HepG2 (cell line): Measurements from ENCODE around the gene SMAP1. TPM values are rescaled to one million over a fixed set of nuclear protein-coding genes. Genes with fewer than 3 reads are reported as not detected.
A peak's percentile ranks its signal among the peaks of the same experiment; 100 is the strongest.

Experiments used
- CAMTA2 ChIP-seq: sonication (generic); formaldehyde crosslinking; IDR thresholded peaks from 2 replicates; pipeline ENCODE4 v1.4.0; 2020; ENCODE audit warnings: mild to moderate bottlenecking, missing genetic modification reagents, borderline replicate concordance
- CCDC6 ChIP-seq: sonication (generic); formaldehyde crosslinking; IDR thresholded peaks from 2 replicates; pipeline ENCODE4 v1.8.1; 2022; ENCODE audit warnings: mild to moderate bottlenecking, missing genetic modification reagents, moderate library complexity
- DNMT1 ChIP-seq: sonication (generic); formaldehyde crosslinking; IDR thresholded peaks from 2 replicates; pipeline ENCODE4 v1.5.1; 2020; ENCODE audit warnings: mild to moderate bottlenecking, missing genetic modification reagents
- ERF ChIP-seq: IDR thresholded peaks from 2 replicates; pipeline ENCODE4 v1.6.1; 2018; ENCODE audit warnings: missing biosample characterization, missing genetic modification reagents
- FOXJ3 ChIP-seq: sonication (generic); formaldehyde crosslinking; IDR thresholded peaks from 2 replicates; pipeline ENCODE4 v1.4.0; 2020; ENCODE audit warnings: missing genetic modification reagents, mild to moderate bottlenecking, borderline replicate concordance
- GATAD2A ChIP-seq: IDR thresholded peaks from 2 replicates; pipeline ENCODE4 v1.6.1; 2016
- NFIC ChIP-seq: IDR thresholded peaks from 2 replicates; pipeline ENCODE4 v1.6.1; 2012; ENCODE audit warnings: mild to moderate bottlenecking, low read length, inconsistent platforms
- RXRB ChIP-seq: IDR thresholded peaks from 2 replicates; pipeline ENCODE4 v1.6.1; 2016; ENCODE audit warnings: borderline replicate concordance, missing genetic modification reagents, missing compliant biosample characterization
- SAP130 ChIP-seq: IDR thresholded peaks from 2 replicates; pipeline ENCODE4 v1.6.1; 2016; ENCODE audit warnings: low read depth
- SNAPC2 ChIP-seq: sonication (generic); formaldehyde crosslinking; IDR thresholded peaks from 2 replicates; pipeline ENCODE4 v1.8.1; 2022; ENCODE audit warnings: mild to moderate bottlenecking, missing genetic modification reagents
- SUZ12 ChIP-seq: fragments of 150-350 bp; IDR thresholded peaks from 2 replicates; pipeline ENCODE4 v1.6.1; 2014; ENCODE audit warnings: low read depth, low read length
- ZBTB20 ChIP-seq: sonication (generic); formaldehyde crosslinking; IDR thresholded peaks from 2 replicates; pipeline ENCODE4 v1.8.1; 2023; ENCODE audit warnings: missing genetic modification reagents, low read depth, mild to moderate bottlenecking, borderline replicate concordance
- ZNF44 ChIP-seq: sonication (generic); formaldehyde crosslinking; IDR thresholded peaks from 2 replicates; pipeline ENCODE4 v1.5.1; 2020; ENCODE audit warnings: mild to moderate bottlenecking, missing genetic modification reagents
- polyA plus RNA-seq, 8 experiments: library from polyadenylated mRNA; depleted of rRNA in 3 of 8; stranded (reverse) in 7 of 8; unstranded in 1 of 8; fragments of >200 nt; fragmentation: Illumina TruSeq in 4 of 8; extraction: Trizol in 4 of 8; gene quantifications; 2 replicates each; pipeline versions ENCODE4 v1.2.1 to v1.2.3, GENCODE V29; 2011 to 2016; ENCODE audit warnings: low read depth in 4 of 8, missing spikeins in 1 of 8, mixed read lengths in 1 of 8; ENCODE audit not compliant: insufficient read depth in 1 of 8
- total RNA-seq, 5 experiments: library from RNA; depleted of rRNA; stranded (reverse); fragments of >200 nt; fragmentation: Illumina TruSeq; extraction: Trizol; gene quantifications; 2 replicates each; pipeline ENCODE4 v1.2.3, GENCODE V29; 2016; ENCODE audit warnings: low read depth in 1 of 5
- TF ChIP-seq, protein P1 (sequence below): sonication (generic); formaldehyde crosslinking; IDR thresholded peaks from 2 replicates; pipeline ENCODE4 v1.8.1; 2023; ENCODE audit warnings: mild to moderate bottlenecking, missing genetic modification reagents
- TF ChIP-seq, protein P2 (sequence below): sonication (generic); formaldehyde crosslinking; IDR thresholded peaks from 2 replicates; pipeline ENCODE4 v1.4.0; 2020; ENCODE audit warnings: missing genetic modification reagents
- TF ChIP-seq, protein P3 (sequence below): sonication (generic); formaldehyde crosslinking; conservative IDR thresholded peaks from 2 replicates; pipeline ENCODE4 v1.8.0; 2022; ENCODE audit warnings: mild to moderate bottlenecking, moderate library complexity, missing genetic modification reagents
- TF ChIP-seq, protein P4 (sequence below): sonication (generic); formaldehyde crosslinking; IDR thresholded peaks from 2 replicates; pipeline ENCODE4 v1.4.0; 2020; ENCODE audit warnings: missing genetic modification reagents, borderline replicate concordance
- TF ChIP-seq, protein P5 (sequence below): IDR thresholded peaks from 2 replicates; pipeline ENCODE4 v1.6.1; 2016; ENCODE audit warnings: mild to moderate bottlenecking
- TF ChIP-seq, protein P6 (sequence below): sonication (generic); IDR thresholded peaks from 2 replicates; pipeline ENCODE4 v1.6.1; 2016; ENCODE audit warnings: low read depth, borderline replicate concordance

Gene SMAP1
- total and polyA plus RNA-seq, 2 of the 13 experiments (the other 11 are each of a cell fraction or from before 2014, with no cell fraction given): 13.4 to 17.8 TPM

DNA sequence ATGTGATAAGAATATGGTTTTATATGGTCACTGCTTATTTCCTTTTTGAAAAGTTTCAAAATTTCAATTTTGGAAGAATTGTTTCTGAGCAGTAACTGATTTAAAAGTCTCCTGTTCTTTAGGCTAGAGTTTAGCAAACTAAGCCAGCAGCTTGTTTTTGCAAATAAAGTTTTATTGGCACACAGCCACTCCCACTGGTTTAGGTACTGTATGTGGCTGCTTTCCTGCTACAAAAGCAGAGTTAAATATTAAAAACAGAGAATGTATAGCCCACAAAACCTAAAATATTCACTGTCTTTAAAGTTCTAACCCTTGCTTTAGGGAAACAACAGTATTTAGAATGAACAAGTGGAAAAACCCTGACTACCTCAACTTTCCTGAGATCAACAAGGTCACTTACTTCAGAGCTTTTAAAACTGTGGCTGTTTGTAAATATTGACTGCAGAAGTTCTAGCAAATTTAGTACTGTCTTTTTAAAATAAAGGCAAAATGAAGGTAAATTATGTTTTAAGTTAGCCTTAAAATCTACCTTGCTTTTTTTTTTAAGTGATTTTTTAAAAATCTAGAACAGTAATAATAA lies 185.1 kb downstream of the SMAP1 start (continued):
- TF ChIP-seq FOXJ3 (CRISPR knock-in tag) (peak; percentile 14; the same call in 1 of the 2 replicates), CCDC6 (CRISPR knock-in tag) (no peak), SAP130 (CRISPR knock-in tag) (peak; percentile 34), SNAPC2 (CRISPR knock-in tag) (no peak), ERF (no peak), GATAD2A (CRISPR knock-in tag) (0 out of 2 replicates have a peak, but pooled peaks have one; percentile 25), SUZ12 (no peak), RXRB (peak; percentile 47; the same call in 1 of the 2 replicates), CAMTA2 (no peak), DNMT1 (no peak), NFIC (peak; percentile 53; the same call in 1 of the 2 replicates), ZNF44 (CRISPR knock-in tag) (no peak), ZBTB20 (CRISPR knock-in tag) (peak; percentile 58; the same call in 1 of the 2 replicates)
- TF ChIP-seq, protein P1, sequence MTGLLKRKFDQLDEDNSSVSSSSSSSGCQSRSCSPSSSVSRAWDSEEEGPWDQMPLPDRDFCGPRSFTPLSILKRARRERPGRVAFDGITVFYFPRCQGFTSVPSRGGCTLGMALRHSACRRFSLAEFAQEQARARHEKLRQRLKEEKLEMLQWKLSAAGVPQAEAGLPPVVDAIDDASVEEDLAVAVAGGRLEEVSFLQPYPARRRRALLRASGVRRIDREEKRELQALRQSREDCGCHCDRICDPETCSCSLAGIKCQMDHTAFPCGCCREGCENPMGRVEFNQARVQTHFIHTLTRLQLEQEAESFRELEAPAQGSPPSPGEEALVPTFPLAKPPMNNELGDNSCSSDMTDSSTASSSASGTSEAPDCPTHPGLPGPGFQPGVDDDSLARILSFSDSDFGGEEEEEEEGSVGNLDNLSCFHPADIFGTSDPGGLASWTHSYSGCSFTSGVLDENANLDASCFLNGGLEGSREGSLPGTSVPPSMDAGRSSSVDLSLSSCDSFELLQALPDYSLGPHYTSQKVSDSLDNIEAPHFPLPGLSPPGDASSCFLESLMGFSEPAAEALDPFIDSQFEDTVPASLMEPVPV (CRISPR knock-in tag): no peak
- TF ChIP-seq, protein P2, sequence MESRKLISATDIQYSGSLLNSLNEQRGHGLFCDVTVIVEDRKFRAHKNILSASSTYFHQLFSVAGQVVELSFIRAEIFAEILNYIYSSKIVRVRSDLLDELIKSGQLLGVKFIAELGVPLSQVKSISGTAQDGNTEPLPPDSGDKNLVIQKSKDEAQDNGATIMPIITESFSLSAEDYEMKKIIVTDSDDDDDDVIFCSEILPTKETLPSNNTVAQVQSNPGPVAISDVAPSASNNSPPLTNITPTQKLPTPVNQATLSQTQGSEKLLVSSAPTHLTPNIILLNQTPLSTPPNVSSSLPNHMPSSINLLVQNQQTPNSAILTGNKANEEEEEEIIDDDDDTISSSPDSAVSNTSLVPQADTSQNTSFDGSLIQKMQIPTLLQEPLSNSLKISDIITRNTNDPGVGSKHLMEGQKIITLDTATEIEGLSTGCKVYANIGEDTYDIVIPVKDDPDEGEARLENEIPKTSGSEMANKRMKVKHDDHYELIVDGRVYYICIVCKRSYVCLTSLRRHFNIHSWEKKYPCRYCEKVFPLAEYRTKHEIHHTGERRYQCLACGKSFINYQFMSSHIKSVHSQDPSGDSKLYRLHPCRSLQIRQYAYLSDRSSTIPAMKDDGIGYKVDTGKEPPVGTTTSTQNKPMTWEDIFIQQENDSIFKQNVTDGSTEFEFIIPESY (CRISPR knock-in tag): no peak
- TF ChIP-seq, protein P3, sequence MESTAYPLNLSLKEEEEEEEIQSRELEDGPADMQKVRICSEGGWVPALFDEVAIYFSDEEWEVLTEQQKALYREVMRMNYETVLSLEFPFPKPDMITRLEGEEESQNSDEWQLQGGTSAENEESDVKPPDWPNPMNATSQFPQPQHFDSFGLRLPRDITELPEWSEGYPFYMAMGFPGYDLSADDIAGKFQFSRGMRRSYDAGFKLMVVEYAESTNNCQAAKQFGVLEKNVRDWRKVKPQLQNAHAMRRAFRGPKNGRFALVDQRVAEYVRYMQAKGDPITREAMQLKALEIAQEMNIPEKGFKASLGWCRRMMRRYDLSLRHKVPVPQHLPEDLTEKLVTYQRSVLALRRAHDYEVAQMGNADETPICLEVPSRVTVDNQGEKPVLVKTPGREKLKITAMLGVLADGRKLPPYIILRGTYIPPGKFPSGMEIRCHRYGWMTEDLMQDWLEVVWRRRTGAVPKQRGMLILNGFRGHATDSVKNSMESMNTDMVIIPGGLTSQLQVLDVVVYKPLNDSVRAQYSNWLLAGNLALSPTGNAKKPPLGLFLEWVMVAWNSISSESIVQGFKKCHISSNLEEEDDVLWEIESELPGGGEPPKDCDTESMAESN (CRISPR knock-in tag): no peak
- TF ChIP-seq, protein P4, sequence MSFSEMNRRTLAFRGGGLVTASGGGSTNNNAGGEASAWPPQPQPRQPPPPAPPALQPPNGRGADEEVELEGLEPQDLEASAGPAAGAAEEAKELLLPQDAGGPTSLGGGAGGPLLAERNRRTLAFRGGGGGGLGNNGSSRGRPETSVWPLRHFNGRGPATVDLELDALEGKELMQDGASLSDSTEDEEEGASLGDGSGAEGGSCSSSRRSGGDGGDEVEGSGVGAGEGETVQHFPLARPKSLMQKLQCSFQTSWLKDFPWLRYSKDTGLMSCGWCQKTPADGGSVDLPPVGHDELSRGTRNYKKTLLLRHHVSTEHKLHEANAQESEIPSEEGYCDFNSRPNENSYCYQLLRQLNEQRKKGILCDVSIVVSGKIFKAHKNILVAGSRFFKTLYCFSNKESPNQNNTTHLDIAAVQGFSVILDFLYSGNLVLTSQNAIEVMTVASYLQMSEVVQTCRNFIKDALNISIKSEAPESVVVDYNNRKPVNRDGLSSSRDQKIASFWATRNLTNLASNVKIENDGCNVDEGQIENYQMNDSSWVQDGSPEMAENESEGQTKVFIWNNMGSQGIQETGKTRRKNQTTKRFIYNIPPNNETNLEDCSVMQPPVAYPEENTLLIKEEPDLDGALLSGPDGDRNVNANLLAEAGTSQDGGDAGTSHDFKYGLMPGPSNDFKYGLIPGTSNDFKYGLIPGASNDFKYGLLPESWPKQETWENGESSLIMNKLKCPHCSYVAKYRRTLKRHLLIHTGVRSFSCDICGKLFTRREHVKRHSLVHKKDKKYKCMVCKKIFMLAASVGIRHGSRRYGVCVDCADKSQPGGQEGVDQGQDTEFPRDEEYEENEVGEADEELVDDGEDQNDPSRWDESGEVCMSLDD (CRISPR knock-in tag): no peak
- TF ChIP-seq, protein P5, sequence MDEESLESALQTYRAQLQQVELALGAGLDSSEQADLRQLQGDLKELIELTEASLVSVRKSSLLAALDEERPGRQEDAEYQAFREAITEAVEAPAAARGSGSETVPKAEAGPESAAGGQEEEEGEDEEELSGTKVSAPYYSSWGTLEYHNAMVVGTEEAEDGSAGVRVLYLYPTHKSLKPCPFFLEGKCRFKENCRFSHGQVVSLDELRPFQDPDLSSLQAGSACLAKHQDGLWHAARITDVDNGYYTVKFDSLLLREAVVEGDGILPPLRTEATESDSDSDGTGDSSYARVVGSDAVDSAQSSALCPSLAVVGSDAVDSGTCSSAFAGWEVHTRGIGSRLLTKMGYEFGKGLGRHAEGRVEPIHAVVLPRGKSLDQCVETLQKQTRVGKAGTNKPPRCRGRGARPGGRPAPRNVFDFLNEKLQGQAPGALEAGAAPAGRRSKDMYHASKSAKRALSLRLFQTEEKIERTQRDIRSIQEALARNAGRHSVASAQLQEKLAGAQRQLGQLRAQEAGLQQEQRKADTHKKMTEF: 0 out of 2 replicates have a peak, but pooled peaks have one; percentile 31
- TF ChIP-seq, protein P6, sequence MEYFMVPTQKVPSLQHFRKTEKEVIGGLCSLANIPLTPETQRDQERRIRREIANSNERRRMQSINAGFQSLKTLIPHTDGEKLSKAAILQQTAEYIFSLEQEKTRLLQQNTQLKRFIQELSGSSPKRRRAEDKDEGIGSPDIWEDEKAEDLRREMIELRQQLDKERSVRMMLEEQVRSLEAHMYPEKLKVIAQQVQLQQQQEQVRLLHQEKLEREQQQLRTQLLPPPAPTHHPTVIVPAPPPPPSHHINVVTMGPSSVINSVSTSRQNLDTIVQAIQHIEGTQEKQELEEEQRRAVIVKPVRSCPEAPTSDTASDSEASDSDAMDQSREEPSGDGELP: no peak
